ENCODE results near the gene PGP. TPM values are rescaled to one million over a fixed set of nuclear protein-coding genes. Genes with fewer than 3 reads are reported as not detected.

The PGP gene
- total RNA-seq, 2 experiments from 2014 or later = 8.1 to 8.5 TPM

DNA sequence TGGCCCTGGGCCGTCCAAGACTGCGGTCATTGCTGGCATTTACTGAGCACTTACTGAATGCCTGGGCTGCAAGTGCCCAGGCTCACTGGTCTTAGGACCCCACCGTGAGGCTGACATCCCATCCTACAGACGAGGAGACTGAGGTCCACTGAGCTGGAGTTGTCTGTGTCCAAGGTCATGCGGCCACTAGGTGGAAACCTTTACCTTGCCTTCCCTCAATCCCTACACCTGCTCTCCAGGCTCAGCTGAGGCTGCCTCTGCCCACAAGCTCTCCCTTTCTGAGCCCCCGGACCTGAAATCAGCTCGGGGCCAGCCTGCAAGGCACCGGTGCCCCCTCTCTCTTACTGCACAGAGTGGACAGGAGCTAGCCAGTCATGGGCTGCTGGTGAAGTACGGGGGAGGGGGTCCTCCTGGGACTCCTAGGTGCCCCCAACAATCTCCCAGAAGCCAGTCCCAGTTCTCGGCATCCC, 19.8 kb downstream of the PGP start:
- ChIA-PET CTCF (interaction anchor here (0.6 to 2.0 kb wide), 11 partner anchors 9 to 306 kb away, joined by 3 to 17 read pairs (median 3); partner anchors contain the start of genes ABCA3, ECI1 and MLST8), POLR2A (interaction anchor here (1.0 to 2.4 kb wide), 6 partner anchors 20 to 319 kb away, joined by 3 to 11 read pairs (median 8); partner anchors contain the start of genes ATP6V0C, ECI1, PGP and TRAF7)

DNA sequence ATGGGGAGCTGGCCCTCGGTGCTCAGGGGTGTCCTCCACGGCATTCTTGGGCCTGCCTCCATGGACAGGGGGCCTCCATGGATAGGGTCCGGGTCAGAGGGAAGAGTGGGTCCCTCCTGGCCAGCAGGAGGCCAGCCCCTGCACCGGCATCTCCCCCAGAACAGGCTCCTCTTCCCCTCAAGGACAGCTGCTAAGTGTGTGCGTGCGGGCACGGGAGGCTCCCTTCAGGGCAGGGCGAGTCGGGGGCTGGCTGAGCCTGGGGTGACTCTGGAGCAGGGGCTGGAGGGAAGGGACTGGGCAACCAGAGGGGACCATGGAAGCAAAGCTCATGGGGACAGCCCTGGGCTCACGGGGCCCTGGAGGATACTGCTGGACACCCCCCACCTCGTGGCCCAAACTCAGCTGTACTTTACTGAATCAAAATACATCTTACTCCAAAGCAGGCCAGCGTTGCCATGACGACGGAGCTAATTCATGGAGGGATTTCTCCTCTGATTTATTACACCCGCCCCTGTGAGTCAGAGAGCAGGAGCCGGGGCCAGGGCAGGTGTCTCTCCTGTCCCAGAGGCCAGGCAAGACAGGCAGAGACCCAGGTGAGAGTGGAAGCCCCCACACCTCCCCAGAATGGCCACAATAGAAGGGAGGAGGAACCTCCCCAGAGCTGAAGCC, 20.3 kb downstream of the PGP start:
- peaks cover 27% of the 10 kb centered on the region for H3K27me3 Mint-ChIP-seq
- no peak overlapping the region for H3K27ac Mint-ChIP-seq
- POLR2A ChIA-PET = interaction anchor here (1.0 to 2.4 kb wide), 6 partner anchors 21 to 320 kb away, joined by 3 to 11 read pairs (median 8); partner anchors contain the start of genes ATP6V0C, ECI1, PGP and TRAF7
- H3K27ac ChIP-seq (ENCODE audit: low read depth in 1 of 2, low read length in 2 of 2) = no peak overlapping the region
- no peaks in the 10 kb centered on the region for H3K9me3 Mint-ChIP-seq
- H3K4me3 ChIP-seq (ENCODE audit: low read length) = no peak overlapping the region
- DNase-seq = peak in 1 of 14 experiments; percentile 31
- H3K36me3 ChIP-seq (ENCODE audit: insufficient read depth, low read length) = no peaks in the 10 kb centered on the region
- TF ChIP-seq, protein P1, sequence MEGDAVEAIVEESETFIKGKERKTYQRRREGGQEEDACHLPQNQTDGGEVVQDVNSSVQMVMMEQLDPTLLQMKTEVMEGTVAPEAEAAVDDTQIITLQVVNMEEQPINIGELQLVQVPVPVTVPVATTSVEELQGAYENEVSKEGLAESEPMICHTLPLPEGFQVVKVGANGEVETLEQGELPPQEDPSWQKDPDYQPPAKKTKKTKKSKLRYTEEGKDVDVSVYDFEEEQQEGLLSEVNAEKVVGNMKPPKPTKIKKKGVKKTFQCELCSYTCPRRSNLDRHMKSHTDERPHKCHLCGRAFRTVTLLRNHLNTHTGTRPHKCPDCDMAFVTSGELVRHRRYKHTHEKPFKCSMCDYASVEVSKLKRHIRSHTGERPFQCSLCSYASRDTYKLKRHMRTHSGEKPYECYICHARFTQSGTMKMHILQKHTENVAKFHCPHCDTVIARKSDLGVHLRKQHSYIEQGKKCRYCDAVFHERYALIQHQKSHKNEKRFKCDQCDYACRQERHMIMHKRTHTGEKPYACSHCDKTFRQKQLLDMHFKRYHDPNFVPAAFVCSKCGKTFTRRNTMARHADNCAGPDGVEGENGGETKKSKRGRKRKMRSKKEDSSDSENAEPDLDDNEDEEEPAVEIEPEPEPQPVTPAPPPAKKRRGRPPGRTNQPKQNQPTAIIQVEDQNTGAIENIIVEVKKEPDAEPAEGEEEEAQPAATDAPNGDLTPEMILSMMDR (IDR thresholded peaks at IDR 0.05) = no peak
- no peak for ATAC-seq (ENCODE audit: poor library complexity)
- CTCF ChIA-PET = interaction anchor here (0.6 to 2.0 kb wide), 11 partner anchors 10 to 307 kb away, joined by 3 to 17 read pairs (median 3); partner anchors contain the start of genes ABCA3, ECI1 and MLST8
- intact Hi-C loops (cut with DNase I, micrococcal nuclease) = loop anchor here in 1 of 2 experiments (2.0 to 10.0 kb wide), 2 partner anchors 59 to 141 kb away; no protein-coding TSS in a partner anchor
- peaks cover 31% of the 10 kb centered on the region in 2 experiments for H3K27me3 ChIP-seq (ENCODE audit: control insufficient read depth in 1 of 2, insufficient read depth in 2 of 2, low read length in 2 of 2)
- H3K4me3 Mint-ChIP-seq = peak overlapping the region; percentile 75
- H3K9me3 ChIP-seq (ENCODE audit: control insufficient read depth in 1 of 2, insufficient read depth in 1 of 2, low read length in 2 of 2) = peaks cover 0 to 16% of the 10 kb centered on the region in 2 experiments
- H3K4me1 Mint-ChIP-seq (ENCODE audit: low read depth) = peaks cover 10% of the 10 kb centered on the region
- H3K4me1 ChIP-seq (ENCODE audit: insufficient read depth, low read length) = peaks cover 20% of the 10 kb centered on the region
- H3K36me3 Mint-ChIP-seq (ENCODE audit: low read depth) = no peaks in the 10 kb centered on the region

More for the DNA sequence above, 19.8 kb downstream of the PGP start:
- H3K27ac ChIP-seq (ENCODE audit: low read depth in 1 of 2, low read length in 2 of 2) = no peak overlapping the region
- H3K27me3 ChIP-seq (ENCODE audit: control insufficient read depth in 1 of 2, insufficient read depth in 2 of 2, low read length in 2 of 2) = peaks cover 31% of the 10 kb centered on the region in 2 experiments
- intact Hi-C loops (cut with DNase I, micrococcal nuclease) = loop anchor here (1.0 to 10.0 kb wide), 5 partner anchors 58 to 306 kb away; partner anchors contain the start of gene CCNF (in 1 of the 2)
- H3K27me3 Mint-ChIP-seq = peaks cover 27% of the 10 kb centered on the region
- peaks cover 20% of the 10 kb centered on the region for H3K4me1 ChIP-seq (ENCODE audit: insufficient read depth, low read length)
- no peaks in the 10 kb centered on the region for H3K9me3 Mint-ChIP-seq
- DNase-seq (peak; percentile 24 to 83 (median 49)), ATAC-seq (ENCODE audit: poor library complexity) (peak; percentile 82)
- no peaks in the 10 kb centered on the region for H3K36me3 Mint-ChIP-seq (ENCODE audit: low read depth)
- TF ChIP-seq, protein P1 (IDR thresholded peaks at IDR 0.05) = peak; percentile 53
- peaks cover 0 to 16% of the 10 kb centered on the region in 2 experiments for H3K9me3 ChIP-seq (ENCODE audit: control insufficient read depth in 1 of 2, insufficient read depth in 1 of 2, low read length in 2 of 2)
- H3K27ac Mint-ChIP-seq = no peak overlapping the region
- H3K4me3 Mint-ChIP-seq = peak overlapping the region; percentile 75
- no peak overlapping the region for H3K4me3 ChIP-seq (ENCODE audit: low read length)
- H3K4me1 Mint-ChIP-seq (ENCODE audit: low read depth) = peaks cover 10% of the 10 kb centered on the region
- H3K36me3 ChIP-seq (ENCODE audit: insufficient read depth, low read length) = no peaks in the 10 kb centered on the region

DNA sequence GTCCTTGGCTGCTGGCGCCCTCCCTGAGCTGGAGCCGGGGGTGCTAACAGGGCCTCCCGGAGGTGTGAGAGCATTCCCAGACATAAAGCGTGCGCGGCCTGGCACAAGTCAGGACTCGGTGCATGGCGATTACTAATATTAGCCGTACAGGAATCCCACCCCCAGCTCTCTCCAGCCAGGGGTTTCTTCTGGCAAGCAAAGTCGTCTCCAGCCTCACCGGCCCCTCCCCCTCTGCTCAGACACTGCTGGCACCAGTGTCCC, 23.3 kb downstream of the PGP start:
- Histone ChIP-seq H3K27ac (ENCODE audit: low read depth in 1 of 2, low read length in 2 of 2) (no peak overlapping the region), H3K4me1 (ENCODE audit: insufficient read depth, low read length) (peaks cover 15% of the 10 kb centered on the region), H3K4me3 (ENCODE audit: low read length) (no peak overlapping the region), H3K36me3 (ENCODE audit: insufficient read depth, low read length) (no peaks in the 10 kb centered on the region), H3K27me3 (ENCODE audit: control insufficient read depth in 1 of 2, insufficient read depth in 2 of 2, low read length in 2 of 2) (peaks cover 13 to 16% of the 10 kb centered on the region in 2 experiments), H3K9me3 (ENCODE audit: control insufficient read depth in 1 of 2, insufficient read depth in 1 of 2, low read length in 2 of 2) (peaks cover 0 to 16% of the 10 kb centered on the region in 2 experiments)
- Mint-ChIP-seq H3K27me3 (peaks cover 7% of the 10 kb centered on the region), H3K4me1 (ENCODE audit: low read depth) (peaks cover 6% of the 10 kb centered on the region), H3K4me3 (no peak overlapping the region), H3K36me3 (ENCODE audit: low read depth) (no peaks in the 10 kb centered on the region), H3K9me3 (no peaks in the 10 kb centered on the region), H3K27ac (no peak overlapping the region)
- TF ChIP-seq, protein P1 (IDR thresholded peaks at IDR 0.05) = no peak
- DNase-seq = no peak
- CTCF ChIA-PET = no interaction called here
- POLR2A ChIA-PET = no interaction called here
- intact Hi-C loops (cut with DNase I, micrococcal nuclease) = loop anchor here in 1 of 2 experiments (10.0 kb wide), 1 partner anchor 143 kb away; no protein-coding TSS in a partner anchor
- no peak for ATAC-seq (ENCODE audit: poor library complexity)
